NCI-H526 (cell line): ENCODE data around the gene TIGD2.

Experiments
- DNase-seq, 2 experiments: peaks; one replicate each; lab custom pipeline; 2025; lab: John Stamatoyannopoulos, UW

Gene TIGD2

GRCh38 chr4:89110986-89111832 is at the start of gene TIGD2:
Gene TIGD2 (plus strand): TSS chr4:89111533. CDS start chr4:89112975, 1,442 bp downstream.
- peak; percentile 49 to 90 for DNase-seq

GRCh38 chr4:89064848-89065247 is 46.5 kb upstream of the TIGD2 start:
- no peak for DNase-seq

GRCh38 chr4:89067417-89067816 is 43.9 kb upstream of the TIGD2 start:
- DNase-seq = no peak

- no peak for DNase-seq
Observed at GRCh38 chr4:89069481-89069880, 41.9 kb upstream of the TIGD2 start.

- no peak for DNase-seq
Observed at GRCh38 chr4:89070041-89070440, 41.3 kb upstream of the TIGD2 start.

GRCh38 chr4:89071311-89071710 is 40.0 kb upstream of the TIGD2 start:
- DNase-seq = no peak

GRCh38 chr4:89072921-89073320 is 38.4 kb upstream of the TIGD2 start:
- DNase-seq = no peak

- no peak for DNase-seq
Observed at GRCh38 chr4:89077761-89078160, 33.6 kb upstream of the TIGD2 start.

GRCh38 chr4:89078300-89078699 is 33.0 kb upstream of the TIGD2 start:
- no peak for DNase-seq

GRCh38 chr4:89099034-89099433 is 12.3 kb upstream of the TIGD2 start:
- no peak for DNase-seq

GRCh38 chr4:89099471-89099870 is 11.9 kb upstream of the TIGD2 start:
- DNase-seq = no peak

- no peak for DNase-seq
Observed at GRCh38 chr4:89100853-89101252, 10.5 kb upstream of the TIGD2 start.

- no peak for DNase-seq
Observed at GRCh38 chr4:89101256-89102161, 9.8 kb upstream of the TIGD2 start.

- DNase-seq = no peak
Observed at GRCh38 chr4:89105726-89106125, 5.6 kb upstream of the TIGD2 start.

GRCh38 chr4:89108091-89108490 is 3.2 kb upstream of the TIGD2 start:
- DNase-seq = peak in 1 of 2 experiments; percentile 1

GRCh38 chr4:89109841-89110540 is 1.3 kb upstream of the TIGD2 start:
- no peak for DNase-seq

- DNase-seq = peak; percentile 35 to 40
Observed at GRCh38 chr4:89110541-89110985, 770 bp upstream of the TIGD2 start.

- DNase-seq = peak in 1 of 2 experiments; percentile 32
Observed at GRCh38 chr4:89111833-89112563, 665 bp downstream of the TIGD2 start.

GRCh38 chr4:89113415-89113814 is 2.1 kb downstream of the TIGD2 start:
- DNase-seq = no peak

- no peak for DNase-seq
Observed at GRCh38 chr4:89114100-89114499, 2.8 kb downstream of the TIGD2 start.

GRCh38 chr4:89117115-89117514 is 5.8 kb downstream of the TIGD2 start:
- no peak for DNase-seq
